Stimulated activated CD8-positive, alpha-beta memory T cell treated with anti-CD3 and anti-CD28 coated beads, Interleukin-12 subunit alpha, Interleukin-12 subunit beta, amount 100 ng/mL, for 4 hours (primary cell): ENCODE data around the gene MARCHF9.

Experiments
- DNase-seq: peaks from one replicate; pipeline ENCODE4 v3.0.0-alpha.2; 2020; ENCODE audit warnings: low read depth

Gene MARCHF9

GRCh38 chr12:57724936-57725740 is 29.8 kb upstream of the MARCHF9 start:
- no peak for DNase-seq

- DNase-seq: no peak
Observed at GRCh38 chr12:57725851-57726150, 29.1 kb upstream of the MARCHF9 start.

GRCh38 chr12:57726151-57726883 is 28.6 kb upstream of the MARCHF9 start:
- DNase-seq: no peak

- no peak for DNase-seq
Observed at GRCh38 chr12:57726884-57727757, 27.8 kb upstream of the MARCHF9 start.

- no peak for DNase-seq
Observed at GRCh38 chr12:57727758-57728395, 27.0 kb upstream of the MARCHF9 start.

GRCh38 chr12:57729321-57729844 is 25.5 kb upstream of the MARCHF9 start:
- DNase-seq: no peak

- DNase-seq: no peak
Observed at GRCh38 chr12:57730336-57731067, 24.4 kb upstream of the MARCHF9 start.

GRCh38 chr12:57731411-57732080 is 23.4 kb upstream of the MARCHF9 start:
- no peak for DNase-seq

- DNase-seq: no peak
Observed at GRCh38 chr12:57732270-57732669, 22.6 kb upstream of the MARCHF9 start.

- no peak for DNase-seq
Observed at GRCh38 chr12:57732726-57733593, 21.9 kb upstream of the MARCHF9 start.

GRCh38 chr12:57733928-57734327 is 21.0 kb upstream of the MARCHF9 start:
- no peak for DNase-seq

GRCh38 chr12:57734591-57734990 is 20.3 kb upstream of the MARCHF9 start:
- DNase-seq: no peak

GRCh38 chr12:57735198-57735855 is 19.6 kb upstream of the MARCHF9 start:
- no peak for DNase-seq

GRCh38 chr12:57735952-57736740 is 18.8 kb upstream of the MARCHF9 start:
- DNase-seq: no peak

GRCh38 chr12:57736741-57737466 is 18.0 kb upstream of the MARCHF9 start:
- DNase-seq: no peak

- no peak for DNase-seq
Observed at GRCh38 chr12:57737467-57738460, 17.1 kb upstream of the MARCHF9 start.
